Neural crest cell (in vitro differentiated cells): ENCODE measurements around the gene ZNF296. TPM values are rescaled to one million over a fixed set of nuclear protein-coding genes. Genes with fewer than 3 reads are reported as not detected.
A peak's percentile ranks its signal among the peaks of the same experiment; 100 is the strongest.

Experiments used
- DNase-seq: peaks from one replicate; pipeline ENCODE4 v3.0.0; 2021; ENCODE audit warnings: low read depth, mixed read lengths, low spot score
- H3K27ac Mint-ChIP-seq: one replicate; pipeline ENCODE4 v1.8.0; 2021; ENCODE audit warnings: mild to moderate bottlenecking, mixed read lengths; ENCODE audit not compliant: unreplicated experiment
- H3K27me3 Mint-ChIP-seq: 2 replicates; pipeline ENCODE4 v1.8.0; 2021; ENCODE audit warnings: low read depth, mild to moderate bottlenecking, mixed read lengths
- H3K36me3 Mint-ChIP-seq: 2 replicates; pipeline ENCODE4 v1.8.0; 2021; ENCODE audit warnings: low read depth, mild to moderate bottlenecking, mixed read lengths
- H3K4me1 Mint-ChIP-seq: 2 replicates; pipeline ENCODE4 v1.8.0; 2021; ENCODE audit warnings: mixed read lengths
- H3K4me3 Mint-ChIP-seq: one replicate; pipeline ENCODE4 v1.8.0; 2021; ENCODE audit warnings: mild to moderate bottlenecking, mixed read lengths
- H3K9me3 Mint-ChIP-seq: 2 replicates; pipeline ENCODE4 v1.8.0; 2021; ENCODE audit warnings: mixed read lengths
- total RNA-seq: library from RNA; stranded (reverse); gene quantifications from 2 replicates; pipeline ENCODE4 v1.2.1, GENCODE V29; 2021
- TF ChIP-seq, protein P1 (sequence below): fragments of 200-600 bp; sonication (generic); conservative IDR thresholded peaks from 2 replicates; pipeline ENCODE4 v1.5.0; 2021; ENCODE audit warnings: antibody characterized with exemption, mild to moderate bottlenecking

ZNF296 gene
- total RNA-seq, 1 donor from 2014 or later = 1.2 TPM

DNA sequence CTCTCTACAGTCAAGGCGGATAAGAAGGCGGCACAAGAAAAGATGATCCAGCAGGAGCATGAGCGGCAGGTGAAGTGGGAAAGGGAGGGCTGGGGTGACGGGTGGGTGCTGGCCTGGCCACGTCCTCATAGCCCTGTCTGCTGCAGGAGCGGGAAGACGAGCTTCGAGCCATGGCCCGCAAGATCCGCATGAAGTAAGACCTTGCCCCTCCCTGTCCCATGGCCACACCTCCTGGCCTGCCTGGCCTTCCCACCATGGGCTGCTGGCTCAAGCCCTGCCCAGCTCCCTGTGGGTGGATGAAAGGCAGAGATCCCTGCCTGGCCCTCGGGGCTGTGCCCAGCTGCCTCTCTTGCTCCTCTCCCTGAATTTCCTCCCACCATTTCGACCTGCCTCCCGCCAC, 7.2 kb downstream of the ZNF296 start:
- Mint-ChIP-seq H3K27ac (no peak overlapping the region), H3K36me3 (no peaks in the 10 kb centered on the region), H3K27me3 (no peaks in the 10 kb centered on the region), H3K9me3 (no peaks in the 10 kb centered on the region), H3K4me1 (no peaks in the 10 kb centered on the region), H3K4me3 (peak overlapping the region; percentile 15)
- TF ChIP-seq, protein P1, sequence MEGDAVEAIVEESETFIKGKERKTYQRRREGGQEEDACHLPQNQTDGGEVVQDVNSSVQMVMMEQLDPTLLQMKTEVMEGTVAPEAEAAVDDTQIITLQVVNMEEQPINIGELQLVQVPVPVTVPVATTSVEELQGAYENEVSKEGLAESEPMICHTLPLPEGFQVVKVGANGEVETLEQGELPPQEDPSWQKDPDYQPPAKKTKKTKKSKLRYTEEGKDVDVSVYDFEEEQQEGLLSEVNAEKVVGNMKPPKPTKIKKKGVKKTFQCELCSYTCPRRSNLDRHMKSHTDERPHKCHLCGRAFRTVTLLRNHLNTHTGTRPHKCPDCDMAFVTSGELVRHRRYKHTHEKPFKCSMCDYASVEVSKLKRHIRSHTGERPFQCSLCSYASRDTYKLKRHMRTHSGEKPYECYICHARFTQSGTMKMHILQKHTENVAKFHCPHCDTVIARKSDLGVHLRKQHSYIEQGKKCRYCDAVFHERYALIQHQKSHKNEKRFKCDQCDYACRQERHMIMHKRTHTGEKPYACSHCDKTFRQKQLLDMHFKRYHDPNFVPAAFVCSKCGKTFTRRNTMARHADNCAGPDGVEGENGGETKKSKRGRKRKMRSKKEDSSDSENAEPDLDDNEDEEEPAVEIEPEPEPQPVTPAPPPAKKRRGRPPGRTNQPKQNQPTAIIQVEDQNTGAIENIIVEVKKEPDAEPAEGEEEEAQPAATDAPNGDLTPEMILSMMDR = no peak
- DNase-seq = no peak

DNA sequence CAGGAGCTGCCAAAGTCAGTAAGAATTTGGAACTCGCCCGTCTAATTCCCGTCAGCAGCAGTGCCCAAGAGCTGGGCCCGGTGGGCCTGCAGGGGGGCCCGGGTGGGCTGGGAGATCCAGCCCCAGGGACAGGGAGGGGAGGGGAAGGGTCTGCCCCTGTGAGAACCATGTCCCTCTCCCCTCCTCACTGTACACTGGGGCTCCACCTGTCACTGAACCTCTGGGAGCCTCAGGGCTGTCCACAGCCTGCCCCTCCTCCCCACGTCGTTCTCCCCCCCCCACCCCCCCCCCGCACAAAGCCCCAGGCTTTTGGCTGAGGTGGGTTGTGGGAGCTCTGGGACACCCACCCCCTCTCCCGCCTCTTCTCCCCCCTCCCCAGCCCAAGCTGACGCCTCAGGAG, 8.2 kb downstream of the ZNF296 start:
- no peak for DNase-seq
- no peaks in the 10 kb centered on the region for H3K36me3 Mint-ChIP-seq
- TF ChIP-seq, protein P1 = no peak
- H3K4me3 Mint-ChIP-seq = no peak overlapping the region
- H3K4me1 Mint-ChIP-seq = no peaks in the 10 kb centered on the region
- no peaks in the 10 kb centered on the region for H3K9me3 Mint-ChIP-seq
- H3K27ac Mint-ChIP-seq = no peak overlapping the region
- no peaks in the 10 kb centered on the region for H3K27me3 Mint-ChIP-seq

DNA sequence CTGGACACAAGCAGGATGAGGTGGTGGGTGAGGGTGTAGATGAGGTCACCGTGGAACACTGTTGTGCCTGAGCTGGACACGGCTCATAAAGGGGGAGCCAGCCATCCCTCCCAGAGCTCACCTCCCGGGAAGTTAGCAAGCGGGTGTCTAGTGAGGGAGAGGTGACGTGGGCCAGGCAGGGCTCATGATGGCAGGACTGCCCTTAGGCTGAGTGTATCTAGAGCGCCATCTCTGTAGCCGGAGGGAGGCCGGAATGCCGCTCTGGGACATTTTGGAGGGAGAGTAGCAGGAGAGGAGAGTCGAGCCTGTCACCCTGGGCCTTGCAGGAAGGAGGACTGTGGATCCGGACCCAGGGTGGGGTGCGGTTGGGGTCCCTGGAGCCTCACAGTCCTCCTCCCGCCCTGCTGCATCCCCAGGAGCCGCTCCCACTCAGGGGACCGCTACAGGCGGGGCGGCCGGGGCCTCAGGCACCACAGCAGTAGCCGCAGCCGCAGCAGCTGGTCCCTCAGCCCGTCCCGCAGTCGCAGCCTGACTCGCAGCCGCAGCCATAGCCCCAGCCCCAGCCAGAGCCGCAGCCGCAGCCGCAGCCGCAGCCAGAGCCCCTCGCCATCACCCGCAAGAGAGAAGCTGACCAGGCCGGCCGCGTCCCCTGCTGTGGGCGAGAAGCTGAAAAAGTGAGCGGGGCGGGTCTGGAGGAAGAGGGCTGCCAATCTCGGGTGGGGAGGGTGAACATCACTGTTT, 9.2 kb downstream of the ZNF296 start:
- TF ChIP-seq, protein P1 = no peak
- H3K4me3 Mint-ChIP-seq = no peak overlapping the region
- H3K36me3 Mint-ChIP-seq = peaks cover 3% of the 10 kb centered on the region
- no peak for DNase-seq
- H3K4me1 Mint-ChIP-seq = no peaks in the 10 kb centered on the region
- no peak overlapping the region for H3K27ac Mint-ChIP-seq
- no peaks in the 10 kb centered on the region for H3K27me3 Mint-ChIP-seq
- no peaks in the 10 kb centered on the region for H3K9me3 Mint-ChIP-seq

DNA sequence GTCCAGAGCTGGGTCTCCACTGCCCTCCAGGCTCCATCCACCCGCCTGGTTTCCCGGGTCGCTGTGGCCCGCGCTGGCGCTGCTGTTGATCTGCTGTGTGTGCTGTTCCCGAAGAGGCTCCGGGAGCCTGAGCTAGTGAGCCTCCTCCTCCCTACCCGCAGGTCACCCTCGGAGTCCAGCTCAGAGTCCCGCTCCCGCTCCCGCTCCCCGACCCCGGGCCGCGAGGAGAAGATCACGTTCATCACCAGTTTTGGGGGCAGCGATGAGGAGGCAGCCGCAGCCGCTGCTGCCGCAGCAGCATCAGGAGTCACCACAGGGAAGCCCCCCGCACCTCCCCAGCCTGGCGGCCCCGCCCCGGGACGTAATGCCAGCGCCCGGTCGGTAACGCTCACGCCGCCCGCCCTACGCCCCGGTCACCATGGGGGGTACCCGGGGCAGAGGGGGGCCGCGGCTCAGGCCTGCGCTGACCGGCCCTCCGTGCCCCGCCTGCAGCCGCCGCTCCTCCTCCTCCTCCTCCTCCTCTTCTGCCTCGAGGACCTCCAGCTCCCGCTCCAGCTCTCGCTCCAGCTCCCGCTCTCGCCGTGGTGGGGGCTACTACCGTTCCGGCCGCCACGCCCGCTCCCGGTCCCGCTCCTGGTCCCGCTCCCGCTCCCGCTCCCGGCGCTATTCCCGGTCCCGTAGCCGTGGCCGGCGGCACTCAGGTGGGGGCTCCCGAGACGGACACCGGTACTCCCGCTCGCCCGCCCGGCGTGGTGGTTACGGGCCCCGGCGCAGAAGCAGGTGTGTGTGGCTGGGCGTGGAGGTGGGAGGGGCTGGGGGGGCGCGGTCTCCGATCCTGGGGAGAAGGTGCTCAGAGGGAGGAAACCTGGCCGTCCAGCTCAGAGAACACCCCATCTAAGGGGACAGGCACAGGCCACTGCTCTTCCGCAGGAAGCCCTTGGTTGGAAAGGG, 12.2 kb downstream of the ZNF296 start:
- Mint-ChIP-seq H3K36me3 (peaks cover 8% of the 10 kb centered on the region), H3K27me3 (no peaks in the 10 kb centered on the region), H3K4me1 (no peaks in the 10 kb centered on the region), H3K27ac (no peak overlapping the region), H3K9me3 (no peaks in the 10 kb centered on the region), H3K4me3 (no peak overlapping the region)
- TF ChIP-seq, protein P1 = no peak
- no peak for DNase-seq

DNA sequence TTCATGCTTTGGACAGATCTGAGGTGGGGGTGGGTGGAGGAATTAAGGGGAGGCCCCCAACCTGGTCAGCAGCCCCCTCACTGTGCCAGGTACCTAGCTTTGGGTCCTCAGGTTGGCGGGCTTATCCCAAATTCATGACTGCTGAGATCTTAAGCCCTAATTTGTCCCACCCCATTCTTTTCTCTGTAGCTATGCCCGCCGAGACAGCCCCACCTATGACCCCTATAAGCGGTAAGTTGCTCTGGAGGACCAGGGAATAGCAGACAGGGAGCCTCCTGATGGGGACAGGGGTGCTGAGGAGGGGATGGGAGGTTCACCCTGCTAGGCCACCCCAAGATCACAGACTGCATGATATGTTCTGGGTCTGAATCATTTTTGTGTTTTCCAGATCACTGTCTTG, 14.3 kb downstream of the ZNF296 start:
- Mint-ChIP-seq H3K4me3 (no peak overlapping the region), H3K4me1 (no peaks in the 10 kb centered on the region), H3K9me3 (no peaks in the 10 kb centered on the region), H3K36me3 (peaks cover 12% of the 10 kb centered on the region), H3K27ac (no peak overlapping the region), H3K27me3 (no peaks in the 10 kb centered on the region)
- TF ChIP-seq, protein P1 = no peak
- no peak for DNase-seq
